Small intestine (tissue), 7 donors: ENCODE measurements around the gene ATRN. TPM values are rescaled to one million over a fixed set of nuclear protein-coding genes. Genes with fewer than 3 reads are reported as not detected.
A peak's percentile ranks its signal among the peaks of the same experiment; 100 is the strongest.
"Not testable (repeated sequence)": the region's sequence is repeated elsewhere in the genome, so short reads cannot be mapped to it uniquely, and the experiment has no call there.

Experiments
- DNase-seq, 2 donors: peaks; one replicate each; pipeline versions ENCODE4 v3.0.0 to v3.0.0-alpha.2; 2013
- FAIRE-seq: peaks from 2 replicates; lab custom pipeline; 2012; peaks lifted over from hg19 to GRCh38; lab: Jason Lieb, UNC
- H3K27ac ChIP-seq, 3 donors: one replicate each; pipeline ENCODE4 v1.5.1; 2013; ENCODE audit warnings: low read length in 2 of 3, mild to moderate bottlenecking in 2 of 3, control low read depth in 1 of 3, inconsistent platforms in 1 of 3, low read depth in 1 of 3, moderate library complexity in 1 of 3
- H3K27me3 ChIP-seq, 3 donors: one replicate each; pipeline ENCODE4 v1.6.1; 2013; ENCODE audit warnings: low read length in 3 of 3, inconsistent platforms in 1 of 3; ENCODE audit not compliant: control insufficient read depth in 3 of 3, insufficient read depth in 3 of 3
- H3K36me3 ChIP-seq, 3 donors: one replicate each; pipeline ENCODE4 v1.6.1; 2013; ENCODE audit warnings: low read length in 3 of 3, inconsistent platforms in 1 of 3, low read depth in 1 of 3, mild to moderate bottlenecking in 1 of 3, moderate library complexity in 1 of 3; ENCODE audit not compliant: control insufficient read depth in 3 of 3, insufficient read depth in 2 of 3
- H3K4me1 ChIP-seq, 3 donors: one replicate each; pipeline ENCODE4 v1.6.1; 2013; ENCODE audit warnings: low read length in 2 of 3, inconsistent platforms in 1 of 3, low read depth in 1 of 3, mild to moderate bottlenecking in 1 of 3, moderate library complexity in 1 of 3; ENCODE audit not compliant: control insufficient read depth in 3 of 3, insufficient read depth in 2 of 3
- H3K4me3 ChIP-seq, 3 donors: one replicate each; pipeline ENCODE4 v1.5.1; 2013; ENCODE audit warnings: low read length in 3 of 3, control low read depth in 1 of 3, inconsistent platforms in 1 of 3, low read depth in 1 of 3, mild to moderate bottlenecking in 1 of 3, moderate library complexity in 1 of 3
- H3K9me3 ChIP-seq, 2 donors: one replicate each; pipeline ENCODE4 v1.6.1; 2013; ENCODE audit warnings: low read depth in 1 of 2, low read length in 1 of 2; ENCODE audit not compliant: control insufficient read depth in 2 of 2, insufficient read depth in 1 of 2
- WGBS, 3 donors: extraction: QIAGEN DNeasy Blood & Tissue Kit; methylation state at CpG; one replicate each; pipeline ENCODE4 v1.1.7; 2013; 5-methylcytosine and 5-hydroxymethylcytosine counted together
- polyA plus RNA-seq, 4 donors: library from polyadenylated mRNA; stranded (reverse) in 3 of 4; unstranded in 1 of 4; fragments of 200-250 nt in 3 of 4; fragments of 120-200 nt in 1 of 4; gene quantifications; one replicate each; pipeline versions ENCODE4 v1.2.1 to v1.2.3, GENCODE V29; 2013
- donor health status: healthy with polysubstance abuse.
- donor health status: control.
- donor health status: control.
- donor health status: Bipolar disorder and iron deficiency.
- donor health status: healthy.

The ATRN gene
- polyA plus RNA-seq, 4 donors: 11.4 to 126 (median 19.3) TPM

DNA sequence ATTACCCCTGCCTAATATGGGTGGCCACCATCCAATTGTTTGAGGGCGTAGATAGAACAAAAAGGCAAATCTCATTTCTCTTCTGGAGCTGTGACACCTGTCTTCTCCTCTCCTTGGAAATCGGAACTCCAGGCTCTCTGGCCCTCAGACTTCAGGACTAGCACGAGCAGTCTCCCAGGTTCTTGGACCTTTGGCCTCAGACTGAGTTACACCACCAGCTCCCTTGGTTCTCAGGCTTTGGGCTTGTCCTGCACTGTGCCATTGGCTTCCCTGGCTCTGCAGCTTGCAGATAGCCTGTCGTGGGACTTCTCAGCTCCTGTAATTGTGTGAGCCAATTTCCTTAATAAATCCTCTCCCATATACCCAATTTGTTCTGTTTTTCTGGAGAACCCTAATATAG lies 34.3 kb downstream of the ATRN start:
- Histone ChIP-seq H3K27me3 (no peaks in the 10 kb centered on the region), H3K27ac (no peak overlapping the region), H3K4me3 (no peak overlapping the region), H3K36me3 (peaks cover 0 to 16% (median 0%) of the 10 kb centered on the region in 3 donors), H3K9me3 (peaks cover 0 to 19% of the 10 kb centered on the region in 2 donors), H3K4me1 (peaks cover 0 to 2% (median 0%) of the 10 kb centered on the region in 3 donors)
- DNase-seq: peak in 1 of 2 donors; percentile 63
- FAIRE-seq: no peak
- WGBS, 3 donors: 77 to 87% (median 84%) methylated on average over 4 of the region's 4 CpGs

DNA sequence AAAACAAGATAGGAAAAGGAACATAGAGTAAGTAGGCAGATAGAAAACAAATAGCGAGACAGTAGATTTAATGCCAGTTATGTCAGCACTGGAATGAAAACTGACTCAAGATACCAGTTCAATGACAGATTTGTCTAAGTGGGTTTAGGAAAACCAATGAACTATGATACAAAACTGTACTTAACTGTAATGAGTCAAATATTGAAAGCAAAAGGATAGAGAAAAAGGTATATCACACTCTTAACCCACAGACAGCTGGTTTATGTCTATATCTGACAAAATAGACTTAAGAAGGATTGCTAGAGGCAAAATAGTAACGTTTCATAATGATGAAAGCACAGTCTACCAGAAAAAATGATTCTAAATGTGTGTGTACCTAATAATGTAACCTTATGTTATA lies 38.2 kb downstream of the ATRN start:
- FAIRE-seq: no peak
- peaks cover 0 to 3% (median 0%) of the 10 kb centered on the region in 3 donors for H3K4me1 ChIP-seq
- DNase-seq: no peak
- WGBS, 3 donors: 82 to 91% (median 84%) methylated on average over 2 of the region's 2 CpGs
- H3K4me3 ChIP-seq: no peak overlapping the region
- no peaks in the 10 kb centered on the region for H3K27me3 ChIP-seq
- peaks cover 0 to 8% (median 0%) of the 10 kb centered on the region in 3 donors for H3K36me3 ChIP-seq
- H3K27ac ChIP-seq: no peak overlapping the region
- H3K9me3 ChIP-seq: peaks cover 0 to 7% of the 10 kb centered on the region in 2 donors

DNA sequence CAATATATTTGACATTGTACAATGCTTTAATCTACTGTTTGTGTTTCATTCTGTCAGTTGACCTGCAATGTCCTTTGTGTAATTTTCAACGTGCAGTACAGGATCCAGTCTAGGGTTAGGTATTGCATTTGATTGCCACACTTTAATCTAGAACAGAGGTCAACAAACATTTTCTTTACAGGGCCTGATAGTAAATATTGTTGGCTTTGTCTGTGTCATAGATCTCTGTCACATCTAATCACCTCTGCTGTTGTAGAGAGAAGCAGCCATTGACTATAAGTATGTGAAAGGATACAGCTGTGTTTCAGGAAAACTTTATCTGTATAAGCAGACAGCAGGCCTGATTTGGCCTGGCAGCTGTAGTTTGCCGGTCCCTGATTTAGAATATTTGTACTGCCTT lies 39.3 kb downstream of the ATRN start:
- H3K36me3 ChIP-seq: peaks cover 0 to 10% (median 0%) of the 10 kb centered on the region in 3 donors
- H3K4me1 ChIP-seq: peaks cover 0 to 3% (median 0%) of the 10 kb centered on the region in 3 donors
- 11 to 46% (median 31%) methylated on average over 2 of the region's 2 CpGs for WGBS, 3 donors
- H3K4me3 ChIP-seq: no peak overlapping the region
- no peak for FAIRE-seq
- H3K27ac ChIP-seq: no peak overlapping the region
- peaks cover 0 to 2% of the 10 kb centered on the region in 2 donors for H3K9me3 ChIP-seq
- peak in 1 of 2 donors; percentile 54 for DNase-seq
- H3K27me3 ChIP-seq: no peaks in the 10 kb centered on the region

DNA sequence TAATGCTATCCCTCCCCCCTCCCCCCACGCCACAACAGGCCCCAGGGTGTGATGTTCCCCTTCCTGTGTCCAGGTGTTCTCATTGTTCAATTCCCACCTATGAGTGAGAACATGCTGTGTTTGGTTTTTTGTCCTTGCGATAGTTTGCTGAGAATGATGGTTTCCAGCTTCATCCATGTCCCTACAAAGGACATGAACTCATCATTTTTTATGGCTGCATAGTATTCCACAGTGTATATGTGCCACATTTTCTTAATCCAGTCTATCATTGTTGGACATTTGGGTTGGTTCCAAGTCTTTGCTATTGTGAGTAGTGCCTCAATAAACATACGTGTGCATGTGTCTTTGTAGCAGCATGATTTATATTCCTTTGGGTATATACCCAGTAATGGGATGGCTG lies 41.4 kb downstream of the ATRN start:
- FAIRE-seq, H3K9me3 ChIP-seq, H3K4me1 ChIP-seq, H3K27ac ChIP-seq, DNase-seq, H3K27me3 ChIP-seq, H3K36me3 ChIP-seq, H3K4me3 ChIP-seq: not testable (repeated sequence)
- 87 to 97% (median 94%) methylated on average over 3 of the region's 3 CpGs for WGBS, 3 donors

DNA sequence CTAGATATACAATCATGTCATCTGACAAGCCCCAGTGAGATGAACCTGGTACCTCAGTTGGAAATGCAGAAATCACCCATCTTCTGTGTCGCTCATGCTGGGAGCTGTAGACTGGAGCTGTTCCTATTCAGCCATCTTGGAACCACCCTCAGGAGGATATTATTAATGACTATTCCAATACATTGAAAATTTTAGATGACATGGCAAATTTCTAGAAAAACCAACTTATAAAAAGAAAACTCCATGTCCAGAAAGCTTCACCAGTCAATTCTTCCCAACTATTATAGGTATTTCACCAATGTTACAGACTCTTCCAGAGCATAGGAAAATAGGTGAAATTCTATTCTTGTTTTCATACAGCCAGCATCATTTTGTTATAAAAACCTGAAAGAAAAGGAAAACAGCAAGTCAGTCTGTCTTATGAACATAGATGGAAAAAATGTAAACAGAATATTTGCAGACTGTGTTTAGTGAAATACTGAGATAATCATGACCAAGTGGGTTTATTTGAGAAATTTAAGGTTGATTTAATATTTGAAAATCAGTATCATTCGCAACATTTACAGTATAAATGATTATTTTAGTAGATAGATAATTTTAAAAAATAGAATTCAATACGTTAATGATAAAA lies 43.3 kb downstream of the ATRN start:
- no peaks in the 10 kb centered on the region for H3K27me3 ChIP-seq
- FAIRE-seq (no peak), DNase-seq (no peak)
- H3K36me3 ChIP-seq: peaks cover 0 to 5% (median 0%) of the 10 kb centered on the region in 3 donors
- H3K4me1 ChIP-seq: peaks cover 0 to 3% (median 0%) of the 10 kb centered on the region in 3 donors
- H3K9me3 ChIP-seq: peaks cover 0 to 3% of the 10 kb centered on the region in 2 donors
- H3K27ac ChIP-seq: no peak overlapping the region
- no peak overlapping the region for H3K4me3 ChIP-seq
- 91 to 98% (median 94%) methylated on average over 3 of the region's 3 CpGs for WGBS, 3 donors

DNA sequence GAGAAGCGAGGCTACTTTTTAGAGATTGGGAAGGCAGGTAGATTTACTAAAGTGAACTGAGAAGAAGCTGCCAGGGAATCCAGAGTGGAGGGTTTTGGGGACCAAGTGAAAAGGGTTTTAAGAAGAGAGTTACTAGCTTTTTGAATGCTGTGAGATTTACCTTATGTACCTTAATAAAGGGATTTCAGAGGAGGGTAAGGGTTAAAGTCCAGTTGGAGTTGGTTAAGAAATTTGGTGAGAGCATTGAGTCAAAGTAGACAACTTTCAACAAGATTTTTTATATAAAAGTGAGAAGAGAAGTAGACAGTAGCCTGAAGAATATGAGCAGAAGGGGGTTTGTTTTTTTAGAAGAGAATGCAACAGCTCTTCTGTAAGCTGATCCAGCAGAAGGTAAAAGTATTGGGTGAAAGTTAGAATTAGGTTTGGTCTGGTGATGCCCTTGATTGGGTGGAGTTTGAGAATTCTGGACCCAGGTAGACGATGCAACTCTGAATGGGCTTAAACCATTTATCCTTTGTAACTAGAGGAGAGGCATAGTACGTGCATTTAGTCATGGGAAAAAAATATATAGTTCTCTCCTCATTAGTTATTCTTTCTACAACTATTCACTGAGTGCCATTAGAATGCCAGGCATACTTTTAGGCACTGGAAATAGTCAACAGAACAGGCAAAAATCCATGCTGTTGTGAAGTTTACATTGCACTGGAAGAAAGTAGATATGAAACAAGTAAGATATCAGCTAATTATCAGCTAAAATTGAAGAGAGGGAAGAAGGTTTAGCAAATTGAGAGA lies 44.8 kb downstream of the ATRN start:
- 96 to 97% (median 97%) methylated on average over 3 of the region's 3 CpGs for WGBS, 3 donors
- DNase-seq: no peak

DNA sequence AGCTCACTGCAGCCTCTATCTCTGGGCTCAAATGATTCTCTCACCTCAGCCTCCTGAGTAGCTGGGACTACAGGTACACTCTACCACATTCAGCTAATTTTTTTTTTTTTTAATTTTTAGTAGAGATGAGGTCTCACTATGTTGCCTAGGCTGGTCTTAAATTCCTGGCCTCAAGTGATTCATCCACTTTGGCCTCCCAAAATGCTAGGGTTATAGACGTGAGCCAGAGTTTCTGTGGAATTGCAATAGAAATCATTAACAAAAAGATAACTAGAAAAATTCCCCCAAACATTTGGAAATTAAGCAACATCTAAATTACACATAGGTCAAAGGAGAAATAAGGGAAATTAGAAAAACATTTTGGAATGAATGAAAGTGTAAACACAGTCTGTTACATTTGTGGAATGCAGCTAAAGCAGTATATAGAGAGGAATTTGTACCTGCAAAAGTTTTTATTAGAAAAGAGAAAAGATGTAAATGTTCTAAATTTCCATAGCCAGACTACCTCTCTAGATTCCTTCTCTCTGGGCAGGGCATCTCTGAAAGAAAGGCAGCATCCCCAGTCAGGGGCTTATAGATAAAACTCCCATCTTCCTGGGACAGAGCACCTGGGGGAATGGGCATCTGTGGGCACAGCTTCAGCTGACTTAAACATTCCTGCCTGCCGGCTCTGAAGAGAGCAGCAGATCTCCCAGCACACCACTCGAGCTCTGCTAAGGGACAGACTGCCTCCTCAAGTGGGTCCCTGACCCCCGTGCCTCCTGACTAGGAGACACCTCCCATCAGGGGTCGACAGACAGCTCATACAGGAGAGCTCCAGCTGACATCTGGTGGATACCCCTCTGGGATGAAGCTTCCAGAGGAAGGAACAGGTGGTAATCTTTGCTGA lies 51.3 kb downstream of the ATRN start:
- Histone ChIP-seq H3K36me3 (peaks cover 0 to 11% (median 3%) of the 10 kb centered on the region in 3 donors), H3K4me3 (no peak overlapping the region), H3K27me3 (no peaks in the 10 kb centered on the region), H3K4me1 (no peaks in the 10 kb centered on the region), H3K9me3 (peaks cover 0 to 14% of the 10 kb centered on the region in 2 donors), H3K27ac (no peak overlapping the region)
- WGBS, 3 donors: 95 to 97% (median 96%) methylated on average over 5 of the region's 5 CpGs
- FAIRE-seq (no peak), DNase-seq (no peak)

More for the DNA sequence above, 44.8 kb downstream of the ATRN start:
- H3K27me3 ChIP-seq: no peaks in the 10 kb centered on the region
- H3K9me3 ChIP-seq: peaks cover 0 to 3% of the 10 kb centered on the region in 2 donors
- no peak overlapping the region for H3K4me3 ChIP-seq
- H3K27ac ChIP-seq: no peak overlapping the region
- FAIRE-seq: no peak
- no peaks in the 10 kb centered on the region for H3K4me1 ChIP-seq
- peaks cover 0 to 4% (median 0%) of the 10 kb centered on the region in 3 donors for H3K36me3 ChIP-seq

DNA sequence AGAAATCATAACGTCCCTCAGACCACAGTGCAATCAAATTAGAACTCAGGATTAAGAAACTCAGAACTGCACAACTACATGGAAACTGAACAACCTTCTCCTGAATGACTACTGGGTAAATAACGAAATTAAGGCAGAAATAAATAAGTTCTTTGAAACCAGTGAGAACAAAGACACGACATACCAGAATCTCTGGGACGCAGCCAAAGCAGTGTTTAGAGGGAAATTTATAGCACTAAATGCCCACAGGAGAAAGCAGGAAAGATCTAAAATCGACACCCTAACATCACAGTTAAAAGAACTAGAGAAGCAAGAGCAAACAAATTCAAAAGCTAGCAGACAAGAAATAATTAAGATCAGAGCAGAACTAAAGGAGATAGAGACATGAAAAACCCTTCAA lies 53.9 kb downstream of the ATRN start:
- H3K27me3 ChIP-seq, DNase-seq, H3K27ac ChIP-seq, H3K4me3 ChIP-seq, FAIRE-seq, H3K4me1 ChIP-seq: not testable (repeated sequence)
- H3K9me3 ChIP-seq: peaks cover 0 to 11% of the 10 kb centered on the region in 2 donors
- H3K36me3 ChIP-seq: peaks cover 0 to 11% (median 3%) of the 10 kb centered on the region in 3 donors
- 94 to 96% (median 96%) methylated on average over 5 of the region's 5 CpGs for WGBS, 3 donors
